IPS-20b (cell line): ENCODE data around the gene OSBPL2.

Experiments
- H3K27ac ChIP-seq: one replicate; pipeline ENCODE4 v1.5.1; 2013; ENCODE audit warnings: low read length
- H3K27me3 ChIP-seq: 2 replicates; pipeline ENCODE4 v1.6.1; 2013; ENCODE audit warnings: mild to moderate bottlenecking, low read length, inconsistent platforms; ENCODE audit not compliant: insufficient read depth
- H3K36me3 ChIP-seq: 2 replicates; pipeline ENCODE4 v1.6.1; 2013; ENCODE audit warnings: low read depth, mild to moderate bottlenecking, inconsistent platforms, low read length, moderate library complexity; ENCODE audit not compliant: insufficient read depth
- H3K4me1 ChIP-seq: 2 replicates; pipeline ENCODE4 v1.6.1; 2013; ENCODE audit warnings: mild to moderate bottlenecking, control low read depth, inconsistent platforms, low read length, moderate library complexity; ENCODE audit not compliant: insufficient read depth
- H3K4me3 ChIP-seq: 2 replicates; pipeline ENCODE4 v1.5.1; 2013; ENCODE audit warnings: mild to moderate bottlenecking, low read length, inconsistent platforms
- H3K9ac ChIP-seq: 2 replicates; pipeline ENCODE4 v1.6.1; 2013; ENCODE audit warnings: low read depth, mild to moderate bottlenecking, inconsistent platforms, low read length, moderate library complexity
- H3K9me3 ChIP-seq: 2 replicates; pipeline ENCODE4 v1.6.1; 2013; ENCODE audit warnings: mild to moderate bottlenecking, low read depth, low read length, inconsistent platforms; ENCODE audit not compliant: insufficient read depth

Gene OSBPL2

DNA sequence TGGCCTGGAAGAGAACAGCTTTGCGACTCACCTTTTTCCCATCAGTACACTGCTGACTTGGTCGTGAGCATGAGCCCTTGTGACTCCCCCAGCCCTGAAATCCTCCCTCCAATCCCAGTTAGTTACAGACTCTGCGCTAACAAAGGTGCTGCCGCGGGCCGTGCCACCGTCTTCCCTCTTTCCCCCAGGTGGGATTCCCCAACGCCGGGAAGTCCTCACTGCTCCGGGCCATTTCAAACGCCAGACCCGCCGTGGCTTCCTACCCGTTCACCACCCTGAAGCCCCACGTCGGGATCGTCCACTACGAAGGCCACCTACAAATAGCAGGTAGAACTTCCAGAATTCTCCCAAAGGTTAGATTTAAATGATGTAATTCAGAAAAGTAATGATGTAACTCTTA is 39.4 kb upstream of the OSBPL2 start:
- Histone ChIP-seq H3K36me3 (peaks cover 56% of the 10 kb centered on the region), H3K9ac (no peak overlapping the region), H3K4me1 (no peaks in the 10 kb centered on the region), H3K27ac (no peak overlapping the region), H3K27me3 (no peaks in the 10 kb centered on the region), H3K4me3 (no peak overlapping the region), H3K9me3 (no peaks in the 10 kb centered on the region)

DNA sequence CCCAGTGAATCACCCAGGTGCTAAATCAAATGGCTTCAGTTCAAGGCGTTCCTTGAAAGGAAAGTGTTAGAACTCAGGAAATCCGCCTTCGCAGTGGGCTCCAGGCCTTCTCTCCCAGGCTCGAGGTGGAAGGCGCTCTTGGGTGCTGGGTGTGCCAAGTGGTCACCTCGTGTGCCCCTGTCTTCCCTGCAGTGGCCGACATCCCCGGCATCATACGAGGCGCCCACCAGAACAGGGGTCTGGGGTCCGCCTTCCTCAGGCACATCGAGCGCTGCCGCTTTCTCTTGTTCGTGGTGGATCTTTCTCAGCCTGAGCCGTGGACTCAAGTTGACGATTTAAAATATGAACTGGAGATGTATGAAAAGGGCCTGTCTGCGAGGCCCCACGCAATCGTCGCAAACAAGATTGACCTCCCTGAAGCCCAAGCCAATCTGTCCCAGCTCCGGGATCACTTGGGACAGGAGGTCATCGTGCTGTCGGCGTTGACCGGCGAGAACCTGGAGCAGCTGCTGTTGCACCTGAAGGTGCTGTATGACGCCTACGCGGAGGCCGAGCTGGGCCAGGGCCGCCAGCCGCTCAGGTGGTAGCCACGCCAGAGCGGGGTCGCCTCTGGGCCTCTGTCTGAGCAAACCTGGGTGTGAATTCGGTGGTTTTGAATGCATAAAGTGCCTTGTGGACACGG is 37.7 kb upstream of the OSBPL2 start:
- no peak overlapping the region for H3K4me3 ChIP-seq
- peaks cover 56% of the 10 kb centered on the region for H3K36me3 ChIP-seq
- H3K9me3 ChIP-seq, result no peaks in the 10 kb centered on the region
- no peak overlapping the region for H3K9ac ChIP-seq
- H3K27ac ChIP-seq, result no peak overlapping the region
- no peaks in the 10 kb centered on the region for H3K27me3 ChIP-seq
- H3K4me1 ChIP-seq, result no peaks in the 10 kb centered on the region

DNA sequence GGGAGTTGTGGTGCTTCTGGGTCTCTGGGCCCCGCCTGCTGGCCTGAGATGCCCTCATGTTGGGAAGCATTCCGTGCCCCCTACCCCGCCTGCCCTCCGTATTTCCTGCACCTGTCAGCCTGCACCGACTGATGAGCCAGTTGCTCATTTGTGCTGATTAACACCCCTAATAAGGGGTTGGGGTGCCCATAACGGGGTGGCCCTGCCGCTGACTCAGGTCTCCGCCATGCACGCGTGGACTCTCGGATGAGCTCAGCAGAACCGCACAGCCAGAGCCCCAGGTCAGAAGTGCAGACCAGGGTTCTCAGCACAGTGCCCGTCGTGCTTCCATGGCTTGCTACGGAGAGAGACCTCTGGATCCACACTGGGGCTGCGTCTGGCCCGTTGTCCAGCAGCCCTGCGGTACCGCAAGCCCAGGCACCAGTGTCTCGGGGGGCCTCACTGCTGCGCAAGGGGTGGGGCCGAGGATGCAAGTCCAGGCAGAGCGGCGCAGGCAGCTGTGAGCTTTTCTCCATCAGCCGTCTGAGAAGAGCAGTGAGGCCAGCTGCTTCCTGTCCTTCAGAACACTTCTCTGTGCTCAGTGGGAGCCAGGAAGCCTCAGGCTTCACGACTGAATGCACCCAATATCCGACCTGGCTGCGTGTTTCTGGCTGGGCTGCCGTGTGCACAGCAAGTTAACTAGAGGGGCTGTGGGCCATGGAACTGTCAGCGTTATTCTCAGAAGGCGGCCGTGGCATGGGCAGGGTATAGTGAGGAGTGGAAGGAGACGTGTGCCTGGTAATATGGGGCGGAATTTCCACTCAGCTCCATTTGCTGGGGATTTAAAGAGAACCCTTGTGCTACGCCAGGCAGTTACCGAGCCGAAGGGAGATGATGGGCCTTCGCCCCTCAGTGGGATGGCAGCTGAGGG is 36.9 kb upstream of the OSBPL2 start:
- Histone ChIP-seq H3K4me1 (no peaks in the 10 kb centered on the region), H3K4me3 (no peak overlapping the region), H3K9ac (no peak overlapping the region), H3K27me3 (no peaks in the 10 kb centered on the region), H3K27ac (no peak overlapping the region), H3K9me3 (no peaks in the 10 kb centered on the region), H3K36me3 (peaks cover 52% of the 10 kb centered on the region)

- H3K27ac ChIP-seq, result no peak overlapping the region
- no peaks in the 10 kb centered on the region for H3K27me3 ChIP-seq
- no peaks in the 10 kb centered on the region for H3K4me1 ChIP-seq
- H3K4me3 ChIP-seq, result no peak overlapping the region
- no peak overlapping the region for H3K9ac ChIP-seq
- peaks cover 51% of the 10 kb centered on the region for H3K36me3 ChIP-seq
- no peaks in the 10 kb centered on the region for H3K9me3 ChIP-seq
These were observed 36.3 kb upstream of the OSBPL2 start for GRCh38 chr20:62202083-62202395.

GRCh38 chr20:62202676-62203377 is 35.5 kb upstream of the OSBPL2 start:
- no peaks in the 10 kb centered on the region for H3K4me1 ChIP-seq
- H3K36me3 ChIP-seq, result peaks cover 46% of the 10 kb centered on the region
- H3K9ac ChIP-seq, result no peak overlapping the region
- no peaks in the 10 kb centered on the region for H3K27me3 ChIP-seq
- no peaks in the 10 kb centered on the region for H3K9me3 ChIP-seq
- no peak overlapping the region for H3K4me3 ChIP-seq
- H3K27ac ChIP-seq, result no peak overlapping the region

DNA sequence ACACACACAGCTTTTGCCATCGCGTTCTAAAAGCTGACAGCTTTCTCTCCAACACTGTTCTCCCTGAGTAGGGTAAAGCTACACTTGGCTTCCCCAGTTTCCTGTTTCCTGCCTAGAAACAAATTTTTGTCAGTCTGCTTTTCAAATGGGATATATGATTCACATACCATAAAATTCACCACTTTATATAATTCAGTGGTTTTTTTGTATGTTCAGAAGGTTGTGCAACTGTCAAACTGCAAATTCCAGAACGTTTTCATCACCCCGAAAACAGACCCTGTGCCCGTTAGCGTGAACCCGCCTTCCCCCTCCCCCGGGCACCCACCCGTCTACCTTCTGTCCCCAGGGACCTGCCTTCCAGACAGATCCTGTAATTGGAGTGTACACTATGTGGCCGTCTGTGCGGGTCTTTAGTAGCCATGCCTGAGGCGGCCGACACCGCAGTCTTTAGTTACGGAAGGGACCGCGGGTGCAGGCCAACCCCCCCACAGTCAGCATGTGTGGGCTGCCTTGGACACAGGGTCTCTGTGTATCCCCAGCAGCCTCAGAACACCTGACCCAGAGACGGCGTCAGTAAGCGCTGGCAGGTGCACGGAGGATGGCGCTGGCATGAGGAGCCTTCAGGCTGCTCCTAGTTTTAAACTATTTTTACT is 34.8 kb upstream of the OSBPL2 start:
- H3K9me3 ChIP-seq, result no peaks in the 10 kb centered on the region
- peaks cover 39% of the 10 kb centered on the region for H3K36me3 ChIP-seq
- no peaks in the 10 kb centered on the region for H3K27me3 ChIP-seq
- no peaks in the 10 kb centered on the region for H3K4me1 ChIP-seq
- no peak overlapping the region for H3K27ac ChIP-seq
- H3K9ac ChIP-seq, result no peak overlapping the region
- no peak overlapping the region for H3K4me3 ChIP-seq

- Histone ChIP-seq H3K27ac (no peak overlapping the region), H3K4me3 (no peak overlapping the region), H3K4me1 (no peaks in the 10 kb centered on the region), H3K9me3 (no peaks in the 10 kb centered on the region), H3K27me3 (no peaks in the 10 kb centered on the region), H3K9ac (no peak overlapping the region), H3K36me3 (0 out of 2 replicates have a peak, but pooled peaks cover 21% of the 10 kb centered on the region)
These were observed 32.5 kb upstream of the OSBPL2 start for GRCh38 chr20:62205618-62206387.

GRCh38 chr20:62206388-62206775 is 31.9 kb upstream of the OSBPL2 start:
- Histone ChIP-seq H3K9me3 (no peaks in the 10 kb centered on the region), H3K9ac (no peak overlapping the region), H3K36me3 (0 out of 2 replicates have a peak, but pooled peaks cover 15% of the 10 kb centered on the region)

DNA sequence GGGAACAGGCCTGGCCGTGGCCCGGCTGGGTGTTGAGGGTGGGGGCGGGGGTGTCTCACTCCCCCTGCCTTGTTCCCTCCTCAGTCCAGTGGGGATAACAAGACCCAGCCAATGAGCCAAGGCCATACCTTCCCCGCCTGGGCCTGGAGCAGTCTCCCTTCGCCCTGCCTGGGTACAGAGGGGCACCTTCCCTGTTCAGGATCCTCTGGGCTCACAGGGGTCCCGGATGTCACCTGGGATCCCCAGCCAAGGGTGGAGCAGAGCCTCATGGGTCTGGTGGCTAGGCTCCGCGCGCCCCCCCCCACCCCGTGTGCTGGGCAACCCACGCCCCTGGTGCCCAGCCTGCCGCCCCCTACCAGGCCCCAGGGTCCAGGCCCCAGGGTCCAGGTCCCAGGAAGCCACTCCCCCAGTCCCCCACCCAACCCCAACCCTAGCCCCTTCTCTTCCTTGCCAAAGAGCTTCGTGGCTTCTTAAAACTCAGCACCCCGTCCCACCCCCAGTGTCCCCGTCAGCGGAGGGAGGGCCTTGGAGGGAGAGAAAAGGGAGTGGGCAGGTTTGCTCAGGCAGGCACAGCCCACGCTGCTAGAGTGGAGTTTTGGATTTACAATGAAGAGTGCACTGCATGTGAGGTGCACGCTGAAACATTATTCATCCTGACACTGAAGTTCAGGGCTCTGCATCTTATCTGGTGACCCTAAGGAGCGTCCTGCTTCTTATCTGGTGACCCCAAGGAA is 30.1 kb upstream of the OSBPL2 start:
- no peak overlapping the region for H3K9ac ChIP-seq
- no peak overlapping the region for H3K27ac ChIP-seq
- H3K4me3 ChIP-seq, result no peak overlapping the region
- H3K27me3 ChIP-seq, result no peaks in the 10 kb centered on the region
- H3K9me3 ChIP-seq, result no peaks in the 10 kb centered on the region
- H3K4me1 ChIP-seq, result no peaks in the 10 kb centered on the region
- H3K36me3 ChIP-seq, result 0 out of 2 replicates have a peak, but pooled peaks cover 2% of the 10 kb centered on the region

More at GRCh38 chr20:62206388-62206775, 31.9 kb upstream of the OSBPL2 start:
- Histone ChIP-seq H3K4me3 (no peak overlapping the region), H3K4me1 (no peaks in the 10 kb centered on the region), H3K27ac (no peak overlapping the region), H3K27me3 (no peaks in the 10 kb centered on the region)

DNA sequence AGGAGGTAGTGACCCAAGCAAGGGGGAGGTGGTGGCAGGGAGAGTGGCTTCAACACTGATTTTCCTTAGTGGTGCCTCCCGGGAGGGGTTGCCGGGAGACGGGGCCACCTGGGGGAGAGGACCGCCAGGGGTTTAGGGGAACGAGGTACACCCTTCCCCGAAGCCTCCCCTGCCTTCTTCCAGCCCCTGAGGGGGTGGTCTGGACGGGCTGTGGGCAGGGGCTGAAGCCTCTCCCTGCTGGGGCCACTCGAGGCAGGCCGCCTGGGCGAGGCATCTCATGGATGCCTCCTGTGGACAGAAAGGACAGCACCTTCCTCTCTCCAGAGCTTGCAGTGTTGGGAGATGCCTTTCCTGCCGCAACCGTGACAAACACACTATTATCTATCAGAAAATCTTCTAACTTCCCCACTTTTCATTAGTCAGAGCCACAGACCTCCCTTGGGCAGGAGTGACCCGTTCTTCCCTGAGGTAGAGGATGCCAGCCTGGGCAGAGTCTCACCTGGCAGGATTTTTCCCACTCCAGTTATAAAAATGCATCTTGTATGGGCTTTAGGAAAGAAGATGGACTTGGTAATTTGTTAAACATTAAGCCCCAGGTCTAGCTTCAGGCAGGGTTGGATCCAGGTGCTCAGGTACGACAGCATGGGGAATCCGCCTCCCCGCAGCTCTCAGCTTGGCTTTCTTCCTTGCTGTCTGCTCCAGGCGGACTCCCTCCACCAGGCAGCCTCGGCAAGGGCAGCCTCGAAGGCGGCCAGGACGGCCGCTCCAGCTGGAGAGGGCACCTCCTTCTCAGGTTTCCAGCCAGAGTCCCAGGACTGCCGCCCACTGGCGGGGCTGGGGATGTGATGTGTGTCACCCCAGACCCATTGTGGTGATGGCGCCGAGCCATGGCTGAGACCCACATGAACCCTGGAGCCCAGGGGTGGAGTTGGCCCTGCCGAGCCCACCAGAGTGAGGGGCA is 29.2 kb upstream of the OSBPL2 start:
- H3K9ac ChIP-seq, result no peak overlapping the region
- no peaks in the 10 kb centered on the region for H3K4me1 ChIP-seq
- no peaks in the 10 kb centered on the region for H3K36me3 ChIP-seq
- no peak overlapping the region for H3K27ac ChIP-seq
- 0 out of 2 replicates have a peak, but pooled peaks cover 4% of the 10 kb centered on the region for H3K27me3 ChIP-seq
- no peaks in the 10 kb centered on the region for H3K9me3 ChIP-seq
- H3K4me3 ChIP-seq, result no peak overlapping the region
